H9 (cell line): ENCODE results near the gene CDK10. TPM values are rescaled to one million over a fixed set of nuclear protein-coding genes. Genes with fewer than 3 reads are reported as not detected.

Experiments
- DNase-seq: peaks from one replicate; pipeline ENCODE4 v3.0.0-alpha.2; 2017
- H2AFZ ChIP-seq: one replicate; pipeline ENCODE4 v1.6.1; 2013; ENCODE audit warnings: mild to moderate bottlenecking, low read length, control low read depth, moderate library complexity
- H2AK5ac ChIP-seq: 2 replicates; pipeline ENCODE4 v1.6.1; 2013; ENCODE audit warnings: low read length, control low read depth, mixed read lengths; ENCODE audit not compliant: insufficient read length
- H2BK120ac ChIP-seq: one replicate; pipeline ENCODE4 v1.6.1; 2013; ENCODE audit warnings: low read depth, mild to moderate bottlenecking, low read length, control low read depth, inconsistent platforms; ENCODE audit not compliant: poor library complexity, severe bottlenecking
- H2BK12ac ChIP-seq: 2 replicates; pipeline ENCODE4 v1.6.1; 2013; ENCODE audit warnings: low read length, control low read depth, mixed read lengths, low read depth; ENCODE audit not compliant: insufficient read length
- H2BK15ac ChIP-seq: 2 replicates; pipeline ENCODE4 v1.6.1; 2013; ENCODE audit warnings: low read depth, low read length, control low read depth
- H2BK20ac ChIP-seq: one replicate; pipeline ENCODE4 v1.6.1; 2013; ENCODE audit warnings: low read depth, mild to moderate bottlenecking, low read length, control low read depth, inconsistent platforms; ENCODE audit not compliant: poor library complexity, severe bottlenecking
- H2BK5ac ChIP-seq: 2 replicates; pipeline ENCODE4 v1.6.1; 2013; ENCODE audit warnings: low read length, control low read depth, mixed read lengths; ENCODE audit not compliant: insufficient read length
- H3K14ac ChIP-seq: 2 replicates; pipeline ENCODE4 v1.6.1; 2013; ENCODE audit warnings: low read length, control low read depth; ENCODE audit not compliant: insufficient read depth
- H3K18ac ChIP-seq: 2 replicates; pipeline ENCODE4 v1.6.1; 2013; ENCODE audit warnings: low read depth, mild to moderate bottlenecking, mixed read lengths, low read length, control low read depth; ENCODE audit not compliant: insufficient read length
- H3K23ac ChIP-seq: 2 replicates; pipeline ENCODE4 v1.6.1; 2013; ENCODE audit warnings: low read length, control low read depth, mixed read lengths, low read depth; ENCODE audit not compliant: insufficient read length
- H3K23me2 ChIP-seq: 2 replicates; pipeline ENCODE4 v1.6.1; 2013; ENCODE audit warnings: low read depth, mild to moderate bottlenecking, mixed read lengths, low read length, control low read depth; ENCODE audit not compliant: insufficient read length, poor library complexity, severe bottlenecking
- H3K27ac ChIP-seq: 2 replicates; pipeline ENCODE4 v1.5.1; 2013; ENCODE audit warnings: low read length, control low read depth, mixed read lengths, low read depth; ENCODE audit not compliant: insufficient read length
- H3K27me3 ChIP-seq: 2 replicates; pipeline ENCODE4 v1.6.1; 2013; ENCODE audit warnings: low read length, control low read depth, inconsistent platforms; ENCODE audit not compliant: insufficient read depth
- H3K4ac ChIP-seq: 2 replicates; pipeline ENCODE4 v1.6.1; 2013; ENCODE audit warnings: low read depth, mild to moderate bottlenecking, control low read depth, inconsistent platforms, low read length, moderate library complexity
- H3K4me1 ChIP-seq: 2 replicates; pipeline ENCODE4 v1.6.1; 2013; ENCODE audit warnings: low read length, control low read depth, inconsistent platforms; ENCODE audit not compliant: insufficient read depth
- H3K4me2 ChIP-seq: 2 replicates; pipeline ENCODE4 v1.6.1; 2013; ENCODE audit warnings: low read length, control low read depth, mixed read lengths; ENCODE audit not compliant: insufficient read length, insufficient read depth
- H3K56ac ChIP-seq: 2 replicates; pipeline ENCODE4 v1.6.1; 2013; ENCODE audit warnings: low read depth, mild to moderate bottlenecking, mixed read lengths, low read length, control low read depth; ENCODE audit not compliant: insufficient read length
- H3K79me1 ChIP-seq: 2 replicates; pipeline ENCODE4 v1.6.1; 2013; ENCODE audit warnings: low read depth, mild to moderate bottlenecking, moderate library complexity, low read length, control low read depth, inconsistent platforms; ENCODE audit not compliant: insufficient read depth, poor library complexity, severe bottlenecking
- H3K79me2 ChIP-seq: 2 replicates; pipeline ENCODE4 v1.6.1; 2013; ENCODE audit warnings: low read length, control low read depth, inconsistent platforms; ENCODE audit not compliant: insufficient read depth
- H3K9ac ChIP-seq: 2 replicates; pipeline ENCODE4 v1.6.1; 2013; ENCODE audit warnings: low read length, control low read depth, mixed read lengths; ENCODE audit not compliant: insufficient read length; ENCODE audit errors: extremely low read depth
- H3K9me3 ChIP-seq: one replicate; pipeline ENCODE4 v1.6.1; 2013; ENCODE audit warnings: low read depth, low read length, inconsistent platforms; ENCODE audit not compliant: control insufficient read depth
- H3T11ph ChIP-seq: one replicate; pipeline ENCODE4 v1.6.1; 2013; ENCODE audit warnings: mild to moderate bottlenecking, low read length, control low read depth, inconsistent platforms
- H4K20me1 ChIP-seq: one replicate; pipeline ENCODE4 v1.6.1; 2013; ENCODE audit not compliant: control insufficient read depth, insufficient read length, insufficient read depth
- H4K5ac ChIP-seq: 2 replicates; pipeline ENCODE4 v1.6.1; 2013; ENCODE audit warnings: low read depth, mild to moderate bottlenecking, mixed read lengths, low read length, control low read depth; ENCODE audit not compliant: insufficient read length
- H4K8ac ChIP-seq: replicated peaks from 2 replicates; pipeline ENCODE4 v1.6.1; 2013; ENCODE audit warnings: low read length, control low read depth, mixed read lengths, low read depth; ENCODE audit not compliant: insufficient read length
- H4K91ac ChIP-seq: 2 replicates; pipeline ENCODE4 v1.6.1; 2013; ENCODE audit warnings: low read depth, mild to moderate bottlenecking, moderate library complexity, mixed read lengths, low read length, control low read depth; ENCODE audit not compliant: insufficient read length
- H3K27ac Mint-ChIP-seq, 3 experiments: 2 replicates in 2 of 3; 3 replicates in 1 of 3; pipeline ENCODE4 v1.8.0; 2020 to 2021; ENCODE audit warnings: mixed read lengths in 3 of 3, mild to moderate bottlenecking in 1 of 3, moderate library complexity in 1 of 3
- H3K27me3 Mint-ChIP-seq: 2 replicates; pipeline ENCODE4 v1.8.0; 2021; ENCODE audit warnings: low read depth, mild to moderate bottlenecking, moderate library complexity, mixed read lengths
- H3K36me3 Mint-ChIP-seq, 3 experiments: 2 replicates in 2 of 3; 3 replicates in 1 of 3; pipeline ENCODE4 v1.8.0; 2020 to 2021; ENCODE audit warnings: low read depth in 3 of 3, mixed read lengths in 3 of 3; ENCODE audit not compliant: insufficient read depth in 1 of 3
- H3K4me1 Mint-ChIP-seq, 2 experiments: 2 replicates each; pipeline ENCODE4 v1.8.0; 2020; ENCODE audit warnings: mixed read lengths in 2 of 2
- H3K4me3 Mint-ChIP-seq, 2 experiments: 2 replicates in 1 of 2; 3 replicates in 1 of 2; pipeline ENCODE4 v1.8.0; 2020 to 2021; ENCODE audit warnings: mild to moderate bottlenecking in 2 of 2, mixed read lengths in 2 of 2, moderate library complexity in 1 of 2
- H3K9me3 Mint-ChIP-seq, 2 experiments: 2 replicates in 1 of 2; 3 replicates in 1 of 2; pipeline ENCODE4 v1.8.0; 2020; ENCODE audit warnings: mild to moderate bottlenecking in 2 of 2, mixed read lengths in 2 of 2, moderate library complexity in 1 of 2
- WGBS: extraction: QIAGEN DNeasy Blood & Tissue Kit; methylation state at CpG from one replicate; pipeline ENCODE4 v1.1.7; 2013; ENCODE audit warnings: missing lambda C conversion rate, low lambda C conversion rate, mixed read lengths; ENCODE audit not compliant: insufficient read length; ENCODE audit errors: extremely low coverage; 5-methylcytosine and 5-hydroxymethylcytosine counted together
- total RNA-seq: library from RNA; stranded (reverse); gene quantifications from 2 replicates; pipeline ENCODE4 v1.2.1, GENCODE V29; 2021
- TF ChIP-seq, protein P1 (sequence below): fragments of 200-600 bp; sonication (generic); conservative IDR thresholded peaks from 3 replicates; pipeline ENCODE4 v1.8.0; 2021; ENCODE audit warnings: antibody characterized with exemption, mild to moderate bottlenecking

CDK10 gene
- total RNA-seq, 1 experiment from 2014 or later: 77.1 TPM

DNA sequence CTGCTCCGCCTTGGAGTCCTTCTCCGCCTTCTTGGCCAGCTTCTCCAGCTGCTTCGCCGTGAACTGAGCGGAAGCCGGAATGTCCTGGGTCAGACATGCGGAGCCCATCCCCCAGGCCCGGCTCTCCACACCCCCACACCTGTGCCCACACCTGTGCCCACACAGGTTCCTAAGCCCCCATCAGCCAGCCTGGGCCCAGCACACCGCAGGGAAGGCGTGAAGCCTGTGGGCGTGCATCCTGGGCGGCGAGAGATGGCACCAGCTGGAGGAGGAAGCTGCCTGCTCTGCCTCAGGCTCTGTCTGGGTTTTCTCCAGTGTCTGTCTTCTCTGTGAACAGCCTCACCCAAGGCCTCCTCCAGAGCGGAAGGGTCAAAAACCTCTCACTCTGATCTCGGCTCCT is 34.9 kb upstream of the CDK10 start:
- no CpG with 5 or more reads among the region's 15 CpGs for WGBS
- Histone ChIP-seq H2BK20ac (no peak overlapping the region), H3K4me2 (no peak overlapping the region), H3K56ac (no peak overlapping the region), H4K91ac (no peak overlapping the region), H2AFZ (no peak overlapping the region), H2BK12ac (no peak overlapping the region), H2BK5ac (no peak overlapping the region), H3K27me3 (no peaks in the 10 kb centered on the region), H3K79me2 (peaks cover 4% of the 10 kb centered on the region; the same call in 1 of the 2 replicates), H3K14ac (no peak overlapping the region), H3K18ac (no peak overlapping the region), H4K8ac (no peak overlapping the region), H3K9ac (no peak overlapping the region), H3K23me2 (peaks cover under 1% of the 10 kb centered on the region), H3T11ph (no peak overlapping the region), H4K5ac (no peak overlapping the region), H3K9me3 (no peaks in the 10 kb centered on the region), H3K79me1 (peaks cover 2% of the 10 kb centered on the region), H2AK5ac (no peak overlapping the region), H4K20me1 (no peaks in the 10 kb centered on the region), H2BK15ac (no peak overlapping the region), H3K4me1 (no peaks in the 10 kb centered on the region), H2BK120ac (no peak overlapping the region), H3K4ac (no peak overlapping the region), H3K27ac (no peak overlapping the region), H3K23ac (no peak overlapping the region)
- Mint-ChIP-seq H3K36me3 (peaks cover 7 to 41% (median 36%) of the 10 kb centered on the region in 3 experiments; a peak in 6 of 7 replicates), H3K9me3 (no peaks in the 10 kb centered on the region), H3K27ac (no peak overlapping the region), H3K27me3 (no peaks in the 10 kb centered on the region), H3K4me1 (peaks cover 4% of the 10 kb centered on the region in 2 experiments; a peak in 3 of 4 replicates), H3K4me3 (no peak overlapping the region)
- TF ChIP-seq, protein P1, sequence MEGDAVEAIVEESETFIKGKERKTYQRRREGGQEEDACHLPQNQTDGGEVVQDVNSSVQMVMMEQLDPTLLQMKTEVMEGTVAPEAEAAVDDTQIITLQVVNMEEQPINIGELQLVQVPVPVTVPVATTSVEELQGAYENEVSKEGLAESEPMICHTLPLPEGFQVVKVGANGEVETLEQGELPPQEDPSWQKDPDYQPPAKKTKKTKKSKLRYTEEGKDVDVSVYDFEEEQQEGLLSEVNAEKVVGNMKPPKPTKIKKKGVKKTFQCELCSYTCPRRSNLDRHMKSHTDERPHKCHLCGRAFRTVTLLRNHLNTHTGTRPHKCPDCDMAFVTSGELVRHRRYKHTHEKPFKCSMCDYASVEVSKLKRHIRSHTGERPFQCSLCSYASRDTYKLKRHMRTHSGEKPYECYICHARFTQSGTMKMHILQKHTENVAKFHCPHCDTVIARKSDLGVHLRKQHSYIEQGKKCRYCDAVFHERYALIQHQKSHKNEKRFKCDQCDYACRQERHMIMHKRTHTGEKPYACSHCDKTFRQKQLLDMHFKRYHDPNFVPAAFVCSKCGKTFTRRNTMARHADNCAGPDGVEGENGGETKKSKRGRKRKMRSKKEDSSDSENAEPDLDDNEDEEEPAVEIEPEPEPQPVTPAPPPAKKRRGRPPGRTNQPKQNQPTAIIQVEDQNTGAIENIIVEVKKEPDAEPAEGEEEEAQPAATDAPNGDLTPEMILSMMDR: no peak
- DNase-seq: no peak
